PC-9 (cell line): Measurements from ENCODE around the gene EDNRB. TPM values are rescaled to one million over a fixed set of nuclear protein-coding genes. Genes with fewer than 3 reads are reported as not detected.

ENCODE experiments used
- BruUV-seq: library from RNA; stranded (reverse); fragments of 400-500 nt; replicated peaks from 2 replicates; lab custom pipeline; 2021; lab: Mats Ljungman, UMichigan
- CTCF ChIA-PET: fragments of 300-600 bp; sonication (Branson Sonifier 250); formaldehyde crosslinking; loops from one replicate; lab custom pipeline; 2022; ENCODE audit warnings: antibody characterized with exemption; lab: Charles Lee
- POLR2A ChIA-PET: fragments of 300-600 bp; sonication (Branson Sonifier 250); formaldehyde crosslinking; loops from one replicate; lab custom pipeline; 2022; ENCODE audit warnings: antibody characterized with exemption; ENCODE audit not compliant: unreplicated experiment; lab: Charles Lee
- DNase-seq, 2 experiments: peaks; one replicate each; pipeline versions ENCODE4 v3.0.0 to v3.0.0-alpha.2; 2015 to 2022; ENCODE audit warnings: mixed read lengths in 1 of 2
- H2AFZ ChIP-seq: fragments of 200-600 bp; sonication (generic); 2 replicates; pipeline ENCODE4 v1.8.1; 2017; ENCODE audit warnings: antibody characterized with exemption
- H3F3A ChIP-seq: fragments of 200-600 bp; sonication (generic); 2 replicates; pipeline ENCODE4 v1.8.1; 2017; ENCODE audit warnings: antibody characterized with exemption, mild to moderate bottlenecking, low read depth; ENCODE audit not compliant: insufficient read depth
- H3K27ac ChIP-seq: fragments of 200-600 bp; sonication (generic); 2 replicates; pipeline ENCODE4 v1.6.1; 2016; ENCODE audit warnings: mixed run types
- H3K27me3 ChIP-seq: fragments of 200-600 bp; sonication (generic); 2 replicates; pipeline ENCODE4 v1.6.1; 2016; ENCODE audit warnings: low read depth, mixed run types; ENCODE audit not compliant: insufficient read depth
- H3K36me3 ChIP-seq: fragments of 200-600 bp; sonication (generic); 2 replicates; pipeline ENCODE4 v1.6.1; 2016; ENCODE audit warnings: low read depth, mixed run types
- H3K4me1 ChIP-seq: fragments of 200-600 bp; sonication (generic); replicated peaks from 2 replicates; pipeline ENCODE4 v1.6.1; 2016; ENCODE audit warnings: mixed run types; ENCODE audit not compliant: insufficient read depth
- H3K4me2 ChIP-seq: fragments of 200-600 bp; sonication (generic); 2 replicates; pipeline ENCODE4 v1.6.1; 2017; ENCODE audit warnings: mixed run types
- H3K4me3 ChIP-seq: fragments of 200-600 bp; sonication (generic); 2 replicates; pipeline ENCODE4 v1.6.1; 2016; ENCODE audit warnings: mixed run types
- H3K79me2 ChIP-seq: fragments of 200-600 bp; sonication (generic); 2 replicates; pipeline ENCODE4 v1.6.1; 2017; ENCODE audit warnings: low read depth, mixed run types
- H3K9me2 ChIP-seq: fragments of 200-600 bp; sonication (generic); 2 replicates; pipeline ENCODE4 v1.8.1; 2017; ENCODE audit warnings: mild to moderate bottlenecking; ENCODE audit not compliant: insufficient read depth
- H3K9me3 ChIP-seq: fragments of 200-600 bp; sonication (generic); 2 replicates; pipeline ENCODE4 v1.8.1; 2016; ENCODE audit warnings: low read depth; ENCODE audit not compliant: insufficient read depth
- H4K20me1 ChIP-seq: fragments of 200-600 bp; sonication (generic); 2 replicates; pipeline ENCODE4 v1.8.1; 2017; ENCODE audit not compliant: insufficient read depth
- EZH2 ChIP-seq: fragments of 200-600 bp; sonication (generic); IDR thresholded peaks from 2 replicates; pipeline ENCODE4 v1.8.0; 2017; ENCODE audit warnings: antibody characterized with exemption, low read depth
- intact Hi-C: fragments of 100-400 bp; cut with micrococcal nuclease; formaldehyde crosslinking; loops from one replicate; pipeline ENCODE4 v1.10.0; 2022; ENCODE audit not compliant: unreplicated experiment
- total RNA-seq: library from RNA; stranded (reverse); gene quantifications from 2 replicates; pipeline ENCODE4 v1.2.3, GENCODE V29; 2021
- TF ChIP-seq, protein P1 (sequence below): fragments of 200-600 bp; sonication (generic); conservative IDR thresholded peaks from 2 replicates; pipeline ENCODE4 v1.6.1; 2017; ENCODE audit warnings: mixed run types, antibody characterized with exemption, mild to moderate bottlenecking, moderate library complexity

The EDNRB gene
- total RNA-seq, 1 experiment from 2014 or later: not detected

DNA sequence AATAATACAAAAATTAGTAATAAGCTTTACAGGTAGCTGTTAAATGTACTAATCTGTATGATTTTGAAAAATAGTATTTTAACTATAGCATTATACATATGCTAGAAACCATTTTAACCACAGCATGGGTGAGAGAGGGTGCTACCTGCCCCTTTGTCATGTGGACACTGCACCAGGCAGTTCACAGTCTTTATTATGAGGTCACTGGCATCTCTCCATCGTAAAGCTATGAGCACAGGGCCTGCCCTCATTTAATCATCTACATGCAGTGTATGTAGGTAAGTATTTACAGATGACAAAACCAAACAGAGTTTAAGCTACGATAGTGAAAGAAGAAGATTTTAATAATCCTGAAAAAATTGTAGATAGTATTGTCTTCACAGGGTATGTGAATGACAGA, 21.7 kb downstream of the EDNRB start:
- H3K36me3 ChIP-seq: no peaks in the 10 kb centered on the region
- no peak for TF ChIP-seq EZH2
- TF ChIP-seq, protein P1, sequence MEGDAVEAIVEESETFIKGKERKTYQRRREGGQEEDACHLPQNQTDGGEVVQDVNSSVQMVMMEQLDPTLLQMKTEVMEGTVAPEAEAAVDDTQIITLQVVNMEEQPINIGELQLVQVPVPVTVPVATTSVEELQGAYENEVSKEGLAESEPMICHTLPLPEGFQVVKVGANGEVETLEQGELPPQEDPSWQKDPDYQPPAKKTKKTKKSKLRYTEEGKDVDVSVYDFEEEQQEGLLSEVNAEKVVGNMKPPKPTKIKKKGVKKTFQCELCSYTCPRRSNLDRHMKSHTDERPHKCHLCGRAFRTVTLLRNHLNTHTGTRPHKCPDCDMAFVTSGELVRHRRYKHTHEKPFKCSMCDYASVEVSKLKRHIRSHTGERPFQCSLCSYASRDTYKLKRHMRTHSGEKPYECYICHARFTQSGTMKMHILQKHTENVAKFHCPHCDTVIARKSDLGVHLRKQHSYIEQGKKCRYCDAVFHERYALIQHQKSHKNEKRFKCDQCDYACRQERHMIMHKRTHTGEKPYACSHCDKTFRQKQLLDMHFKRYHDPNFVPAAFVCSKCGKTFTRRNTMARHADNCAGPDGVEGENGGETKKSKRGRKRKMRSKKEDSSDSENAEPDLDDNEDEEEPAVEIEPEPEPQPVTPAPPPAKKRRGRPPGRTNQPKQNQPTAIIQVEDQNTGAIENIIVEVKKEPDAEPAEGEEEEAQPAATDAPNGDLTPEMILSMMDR: no peak
- H3K27ac ChIP-seq: no peak overlapping the region
- H4K20me1 ChIP-seq: no peaks in the 10 kb centered on the region
- no peaks in the 10 kb centered on the region for H3F3A ChIP-seq
- POLR2A ChIA-PET: no interaction called here
- no peak overlapping the region for H3K4me3 ChIP-seq
- H3K27me3 ChIP-seq: no peaks in the 10 kb centered on the region
- H3K79me2 ChIP-seq: no peaks in the 10 kb centered on the region
- H3K9me2 ChIP-seq: no peaks in the 10 kb centered on the region; the same call in 1 of the 2 replicates
- H3K4me1 ChIP-seq: no peaks in the 10 kb centered on the region
- H3K4me2 ChIP-seq: no peak overlapping the region
- no peak for DNase-seq
- intact Hi-C loops: no loop called here
- BruUV-seq: no TSS peak
- CTCF ChIA-PET: no interaction called here
- H3K9me3 ChIP-seq: no peaks in the 10 kb centered on the region
- H2AFZ ChIP-seq: no peak overlapping the region

DNA sequence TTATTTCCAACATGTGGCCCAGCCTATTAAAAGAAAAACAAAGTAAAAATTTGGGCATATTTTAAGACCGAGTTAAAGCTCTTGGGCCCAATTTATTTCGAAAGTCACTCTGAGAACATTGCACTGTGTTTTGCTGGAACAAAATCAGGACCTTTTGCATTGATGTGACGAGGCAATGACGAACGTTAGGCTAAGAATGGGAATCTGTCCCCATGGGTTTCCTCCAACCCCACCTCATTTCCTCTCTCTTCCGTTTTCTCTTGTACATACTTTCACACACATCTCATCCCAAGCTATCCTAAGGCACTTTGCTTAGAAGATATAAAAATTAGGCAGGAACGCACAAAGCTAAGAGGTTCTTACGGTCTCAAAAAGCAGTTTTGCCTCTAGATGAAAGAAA, 22.1 kb downstream of the EDNRB start:
- Histone ChIP-seq H3K27me3 (no peaks in the 10 kb centered on the region), H3K9me3 (no peaks in the 10 kb centered on the region), H3F3A (no peaks in the 10 kb centered on the region), H3K79me2 (no peaks in the 10 kb centered on the region), H3K36me3 (no peaks in the 10 kb centered on the region), H2AFZ (no peak overlapping the region), H3K4me1 (no peaks in the 10 kb centered on the region), H3K4me2 (no peak overlapping the region), H3K9me2 (no peaks in the 10 kb centered on the region; the same call in 1 of the 2 replicates), H3K4me3 (no peak overlapping the region), H4K20me1 (no peaks in the 10 kb centered on the region), H3K27ac (no peak overlapping the region)
- ChIA-PET POLR2A (no interaction called here), CTCF (no interaction called here)
- TF ChIP-seq, protein P1: no peak
- no peak for TF ChIP-seq EZH2
- DNase-seq: no peak
- no TSS peak for BruUV-seq
- intact Hi-C loops: no loop called here

DNA sequence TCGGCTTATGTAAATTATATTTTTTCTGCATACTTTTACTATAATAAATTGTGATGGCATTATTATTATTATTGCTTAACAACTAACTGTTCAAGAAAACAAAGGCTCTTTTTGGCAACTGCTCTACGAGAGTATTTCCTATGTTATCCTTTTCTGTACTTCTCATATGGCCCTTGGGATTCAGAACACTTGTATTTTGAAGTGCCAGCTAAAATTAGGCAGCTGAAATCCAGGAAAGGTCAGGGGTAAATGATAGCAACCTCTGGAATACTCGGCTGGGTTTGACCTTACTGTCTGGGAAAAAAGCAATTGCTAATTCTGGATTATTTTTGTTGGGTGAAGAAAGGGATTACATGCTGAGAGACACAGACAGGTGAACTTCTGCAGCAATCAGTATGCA, 23.9 kb downstream of the EDNRB start:
- intact Hi-C loops: no loop called here
- Histone ChIP-seq H3K79me2 (no peaks in the 10 kb centered on the region), H4K20me1 (no peaks in the 10 kb centered on the region), H3K4me2 (no peak overlapping the region), H3F3A (no peaks in the 10 kb centered on the region), H2AFZ (no peak overlapping the region; the same call in 1 of the 2 replicates), H3K36me3 (no peaks in the 10 kb centered on the region), H3K9me3 (no peaks in the 10 kb centered on the region), H3K4me1 (no peaks in the 10 kb centered on the region), H3K27me3 (no peaks in the 10 kb centered on the region), H3K27ac (no peak overlapping the region), H3K4me3 (no peak overlapping the region), H3K9me2 (no peaks in the 10 kb centered on the region; the same call in 1 of the 2 replicates)
- no peak for DNase-seq
- ChIA-PET CTCF (no interaction called here), POLR2A (no interaction called here)
- no TSS peak for BruUV-seq
- TF ChIP-seq, protein P1: no peak
- TF ChIP-seq EZH2: no peak
